Vagina (tissue), 2 donors: ENCODE results near the gene SENP2. TPM values are rescaled to one million over a fixed set of nuclear protein-coding genes. Genes with fewer than 3 reads are reported as not detected.
"Not testable (repeated sequence)": the region's sequence is repeated elsewhere in the genome, so short reads cannot be mapped to it uniquely, and the experiment has no call there.

Experiments
- DNase-seq, 2 donors: peaks; one replicate each; pipeline ENCODE4 v3.0.0-alpha.2; 2017; ENCODE audit errors: extremely low spot score in 2 of 2
- H3K27ac ChIP-seq: fragments of 200-600 bp; sonication (generic); one replicate; pipeline ENCODE4 v1.5.1; 2019
- H3K27me3 ChIP-seq: fragments of 200-600 bp; sonication (generic); one replicate; pipeline ENCODE4 v1.5.1; 2019
- H3K36me3 ChIP-seq, 2 donors: fragments of 200-600 bp; sonication (generic); one replicate each; pipeline ENCODE4 v1.5.1; 2017 to 2019
- H3K4me1 ChIP-seq: fragments of 200-600 bp; sonication (generic); one replicate; pipeline ENCODE4 v1.5.1; 2019
- H3K4me3 ChIP-seq, 2 donors: fragments of 200-600 bp; sonication (generic); 1 replicate in 1 of 2; 2 replicates in 1 of 2; pipeline ENCODE4 v1.5.1; 2016 to 2019
- H3K9me3 ChIP-seq: fragments of 200-600 bp; sonication (generic); one replicate; pipeline ENCODE4 v1.5.1; 2019
- CTCF ChIP-seq, 3 experiments: fragments of 450-650 bp in 2 of 3; fragments of 200-600 bp in 1 of 3; sonication (generic) in 1 of 3; IDR thresholded peaks; one replicate each; pipeline ENCODE4 v1.5.1; 2017 to 2019; ENCODE audit warnings: antibody characterized with exemption in 3 of 3, mild to moderate bottlenecking in 2 of 3, moderate library complexity in 2 of 3
- POLR2A ChIP-seq, 2 donors: fragments of 450-650 bp; IDR thresholded peaks; one replicate each; pipeline ENCODE4 v1.6.1; 2017; ENCODE audit warnings: antibody characterized with exemption in 2 of 2, mild to moderate bottlenecking in 2 of 2, moderate library complexity in 2 of 2
- POLR2AphosphoS5 ChIP-seq, 2 donors: sonication (generic); formaldehyde crosslinking; IDR thresholded peaks; one replicate each; pipeline ENCODE4 v1.9.0; 2017; ENCODE audit warnings: antibody characterized with exemption in 2 of 2, mild to moderate bottlenecking in 2 of 2, low read depth in 1 of 2; ENCODE audit not compliant: insufficient read depth in 1 of 2
- intact Hi-C: fragments of 100-400 bp; cut with DNase I; formaldehyde crosslinking; loops from one replicate; pipeline ENCODE4 v1.15.1; 2023
- total RNA-seq: library from RNA; depleted of rRNA; stranded (reverse); fragments of >200 nt; gene quantifications from one replicate; pipeline ENCODE4 v1.2.3, GENCODE V29; 2016

The SENP2 gene
- total RNA-seq, 1 donor from 2014 or later, result 13.8 TPM

GRCh38 chr3:185572183-185572582, 13.9 kb upstream of the SENP2 start:
- no peak overlapping the region for H3K27ac ChIP-seq
- no peaks in the 10 kb centered on the region for H3K27me3 ChIP-seq
- no peak for TF ChIP-seq POLR2A (IDR thresholded peaks at IDR 0.05)
- TF ChIP-seq CTCF (IDR thresholded peaks at IDR 0.05), result no peak
- no peak for TF ChIP-seq POLR2AphosphoS5 (IDR thresholded peaks at IDR 0.05; ENCODE audit: insufficient read depth in 1 of 2, low read depth in 1 of 2)
- H3K4me3 ChIP-seq, result no peak overlapping the region
- H3K9me3 ChIP-seq, result no peaks in the 10 kb centered on the region
- intact Hi-C loops, result no loop called here
- DNase-seq, result no peak
- no peaks in the 10 kb centered on the region for H3K36me3 ChIP-seq
- no peaks in the 10 kb centered on the region for H3K4me1 ChIP-seq

GRCh38 chr3:185575108-185575869, 10.8 kb upstream of the SENP2 start:
- H3K9me3 ChIP-seq, H3K4me3 ChIP-seq, H3K27ac ChIP-seq, H3K27me3 ChIP-seq, H3K36me3 ChIP-seq, DNase-seq, H3K4me1 ChIP-seq, intact Hi-C loops: not testable (repeated sequence)
- TF ChIP-seq CTCF (IDR thresholded peaks at IDR 0.05), result peak in 1 of 3 experiments; percentile 40

GRCh38 chr3:185582236-185582635, 3.9 kb upstream of the SENP2 start:
- H3K27ac ChIP-seq, result no peak overlapping the region
- intact Hi-C loops, result no loop called here
- H3K27me3 ChIP-seq, result no peaks in the 10 kb centered on the region
- no peaks in the 10 kb centered on the region for H3K9me3 ChIP-seq
- TF ChIP-seq POLR2AphosphoS5 (IDR thresholded peaks at IDR 0.05; ENCODE audit: insufficient read depth in 1 of 2, low read depth in 1 of 2), result no peak
- no peak for TF ChIP-seq POLR2A (IDR thresholded peaks at IDR 0.05)
- TF ChIP-seq CTCF (IDR thresholded peaks at IDR 0.05), result no peak
- H3K4me1 ChIP-seq, result peaks cover 13% of the 10 kb centered on the region
- no peaks in the 10 kb centered on the region for H3K36me3 ChIP-seq
- H3K4me3 ChIP-seq, result no peak overlapping the region
- no peak for DNase-seq

GRCh38 chr3:185582871-185583270, 3.2 kb upstream of the SENP2 start:
- Histone ChIP-seq H3K27ac (no peak overlapping the region), H3K4me3 (no peak overlapping the region), H3K4me1 (peaks cover 16% of the 10 kb centered on the region), H3K27me3 (no peaks in the 10 kb centered on the region), H3K36me3 (no peaks in the 10 kb centered on the region), H3K9me3 (no peaks in the 10 kb centered on the region)
- DNase-seq, result no peak
- intact Hi-C loops, result no loop called here
- TF ChIP-seq CTCF (IDR thresholded peaks at IDR 0.05), result no peak
- TF ChIP-seq POLR2A (IDR thresholded peaks at IDR 0.05), result no peak
- TF ChIP-seq POLR2AphosphoS5 (IDR thresholded peaks at IDR 0.05; ENCODE audit: insufficient read depth in 1 of 2, low read depth in 1 of 2), result no peak

GRCh38 chr3:185583925-185584324, 2.2 kb upstream of the SENP2 start:
- H3K36me3 ChIP-seq, result no peaks in the 10 kb centered on the region
- peaks cover 26% of the 10 kb centered on the region for H3K4me1 ChIP-seq
- H3K4me3 ChIP-seq, result no peak overlapping the region
- TF ChIP-seq CTCF (IDR thresholded peaks at IDR 0.05) (no peak), POLR2AphosphoS5 (IDR thresholded peaks at IDR 0.05; ENCODE audit: insufficient read depth in 1 of 2, low read depth in 1 of 2) (no peak)
- DNase-seq, result no peak
- intact Hi-C loops, result no loop called here
- no peaks in the 10 kb centered on the region for H3K27me3 ChIP-seq
- H3K27ac ChIP-seq, result no peak overlapping the region
- H3K9me3 ChIP-seq, result no peaks in the 10 kb centered on the region
